ENCODE measurements around the gene F12.

F12 gene

DNA sequence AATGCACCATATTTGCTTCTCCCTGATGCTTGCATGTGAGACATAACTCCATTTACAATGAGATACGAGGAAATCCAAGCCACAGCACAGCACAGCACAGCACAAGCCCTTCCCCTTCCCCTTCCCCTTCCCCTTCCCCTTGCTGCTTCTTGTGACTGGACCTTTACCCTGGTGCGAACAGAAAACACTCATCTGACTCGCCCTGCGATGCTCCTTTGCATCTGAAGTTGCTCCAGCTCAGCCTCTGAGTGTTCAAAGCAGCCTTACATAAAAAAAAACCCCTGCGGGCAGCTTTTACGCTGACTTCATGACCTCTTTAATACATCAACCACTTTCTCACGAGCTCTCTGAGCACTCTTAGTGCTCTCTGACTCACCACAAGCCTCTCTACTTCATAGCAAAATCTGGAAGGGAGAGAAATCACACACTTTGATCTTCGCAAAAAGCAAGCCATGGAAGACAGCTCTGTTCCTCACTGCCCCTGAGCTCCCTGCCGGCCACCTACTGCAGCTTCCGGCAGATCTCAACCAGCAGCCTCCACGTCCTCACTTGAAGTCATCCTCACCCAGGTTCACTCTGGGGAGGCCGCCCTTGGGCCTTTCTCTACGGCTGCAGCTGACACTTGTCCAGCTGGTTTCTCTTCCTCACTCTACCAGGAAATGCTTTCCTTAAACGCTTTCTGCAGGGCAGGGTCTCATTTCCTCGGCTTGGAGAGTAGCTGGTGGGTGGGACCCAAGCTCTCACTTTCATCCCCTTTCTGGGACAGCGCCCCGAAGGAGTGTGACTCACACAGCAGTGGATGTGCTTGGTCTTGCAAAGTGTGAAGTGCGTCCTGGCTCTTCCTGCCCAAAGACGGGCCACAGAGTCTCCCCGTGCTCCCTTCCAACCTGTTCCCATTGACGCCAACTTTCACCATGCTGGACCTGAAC is 19.9 kb downstream of the F12 start:
- Histone ChIP-seq H2AFZ (ENCODE audit: low read depth, low read length) (no peak overlapping the region), H3K27ac (ENCODE audit: low read length) (no peak overlapping the region)
- no peak for DNase-seq

DNA sequence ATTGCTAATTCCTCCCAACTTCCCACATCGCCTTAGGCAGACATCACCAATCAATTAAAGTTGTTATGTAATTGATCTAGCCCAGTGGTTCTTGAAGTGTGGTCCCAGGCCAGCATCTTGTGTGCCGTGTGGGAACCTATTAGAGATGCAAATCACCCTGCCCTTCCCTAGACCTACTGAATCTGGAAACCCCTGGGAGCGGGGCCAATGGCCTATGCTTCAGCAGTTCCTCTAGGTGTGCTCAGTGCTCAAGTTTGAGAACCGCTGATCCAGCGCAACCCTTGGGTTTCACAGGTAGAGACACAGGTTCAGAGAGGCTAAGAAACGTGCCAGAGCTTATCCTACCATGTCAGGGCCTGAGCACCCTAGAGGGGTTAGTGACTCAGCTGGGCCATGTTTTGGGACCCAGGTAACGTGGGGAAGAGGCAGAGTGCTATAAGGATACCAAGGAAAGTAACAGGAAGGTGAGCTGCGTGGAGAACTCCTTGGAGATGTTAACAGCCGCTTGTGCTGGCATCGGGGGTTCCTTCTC is 20.8 kb downstream of the F12 start:
- Histone ChIP-seq H3K27me3 (ENCODE audit: insufficient read depth, low read length, poor library complexity) (peaks cover 17% of the 10 kb centered on the region), H3K9ac (ENCODE audit: low read depth, low read length) (no peak overlapping the region), H3K36me3 (ENCODE audit: insufficient read depth, low read length) (no peaks in the 10 kb centered on the region), H3K4me3 (ENCODE audit: low read depth in 1 of 2, low read length in 2 of 2) (no peak overlapping the region), H3K79me2 (ENCODE audit: insufficient read depth, low read length) (no peaks in the 10 kb centered on the region), H3K4me1 (ENCODE audit: insufficient read depth, low read length) (peaks cover 6% of the 10 kb centered on the region), H2AFZ (ENCODE audit: low read depth, low read length) (no peak overlapping the region), H3K4me2 (ENCODE audit: insufficient read depth, low read length) (no peak overlapping the region), H4K20me1 (ENCODE audit: insufficient read depth, low read length) (no peaks in the 10 kb centered on the region; the same call in 1 of the 2 replicates), H3K9me3 (ENCODE audit: insufficient read depth, low read length, severe bottlenecking) (no peaks in the 10 kb centered on the region), H3K27ac (ENCODE audit: low read length) (no peak overlapping the region)
- DNase-seq (no peak), ATAC-seq (ENCODE audit: insufficient read depth, low read depth) (no peak)
- no peak for TF ChIP-seq EZH2 (IDR thresholded peaks at IDR 0.05; ENCODE audit: borderline replicate concordance, low read depth, low read length, severe bottlenecking)
- TF ChIP-seq, protein P1, sequence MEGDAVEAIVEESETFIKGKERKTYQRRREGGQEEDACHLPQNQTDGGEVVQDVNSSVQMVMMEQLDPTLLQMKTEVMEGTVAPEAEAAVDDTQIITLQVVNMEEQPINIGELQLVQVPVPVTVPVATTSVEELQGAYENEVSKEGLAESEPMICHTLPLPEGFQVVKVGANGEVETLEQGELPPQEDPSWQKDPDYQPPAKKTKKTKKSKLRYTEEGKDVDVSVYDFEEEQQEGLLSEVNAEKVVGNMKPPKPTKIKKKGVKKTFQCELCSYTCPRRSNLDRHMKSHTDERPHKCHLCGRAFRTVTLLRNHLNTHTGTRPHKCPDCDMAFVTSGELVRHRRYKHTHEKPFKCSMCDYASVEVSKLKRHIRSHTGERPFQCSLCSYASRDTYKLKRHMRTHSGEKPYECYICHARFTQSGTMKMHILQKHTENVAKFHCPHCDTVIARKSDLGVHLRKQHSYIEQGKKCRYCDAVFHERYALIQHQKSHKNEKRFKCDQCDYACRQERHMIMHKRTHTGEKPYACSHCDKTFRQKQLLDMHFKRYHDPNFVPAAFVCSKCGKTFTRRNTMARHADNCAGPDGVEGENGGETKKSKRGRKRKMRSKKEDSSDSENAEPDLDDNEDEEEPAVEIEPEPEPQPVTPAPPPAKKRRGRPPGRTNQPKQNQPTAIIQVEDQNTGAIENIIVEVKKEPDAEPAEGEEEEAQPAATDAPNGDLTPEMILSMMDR (IDR thresholded peaks at IDR 0.05; ENCODE audit: borderline replicate concordance, extremely low read depth, low read length, poor library complexity, severe bottlenecking), result no peak

More for the DNA sequence above, 19.9 kb downstream of the F12 start:
- Histone ChIP-seq H3K4me1 (ENCODE audit: insufficient read depth, low read length) (peaks cover 6% of the 10 kb centered on the region), H3K9me3 (ENCODE audit: insufficient read depth, low read length, severe bottlenecking) (no peaks in the 10 kb centered on the region), H3K4me2 (ENCODE audit: insufficient read depth, low read length) (no peak overlapping the region), H3K36me3 (ENCODE audit: insufficient read depth, low read length) (no peaks in the 10 kb centered on the region), H4K20me1 (ENCODE audit: insufficient read depth, low read length) (no peaks in the 10 kb centered on the region; the same call in 1 of the 2 replicates), H3K79me2 (ENCODE audit: insufficient read depth, low read length) (no peaks in the 10 kb centered on the region), H3K4me3 (ENCODE audit: low read depth in 1 of 2, low read length in 2 of 2) (no peak overlapping the region), H3K9ac (ENCODE audit: low read depth, low read length) (no peak overlapping the region), H3K27me3 (ENCODE audit: insufficient read depth, low read length, poor library complexity) (peaks cover 17% of the 10 kb centered on the region)
- ATAC-seq (ENCODE audit: insufficient read depth, low read depth), result peak; percentile 20; the same call in 1 of the 3 replicates
- TF ChIP-seq, protein P1 (IDR thresholded peaks at IDR 0.05; ENCODE audit: borderline replicate concordance, extremely low read depth, low read length, poor library complexity, severe bottlenecking), result no peak
- TF ChIP-seq EZH2 (IDR thresholded peaks at IDR 0.05; ENCODE audit: borderline replicate concordance, low read depth, low read length, severe bottlenecking), result no peak

DNA sequence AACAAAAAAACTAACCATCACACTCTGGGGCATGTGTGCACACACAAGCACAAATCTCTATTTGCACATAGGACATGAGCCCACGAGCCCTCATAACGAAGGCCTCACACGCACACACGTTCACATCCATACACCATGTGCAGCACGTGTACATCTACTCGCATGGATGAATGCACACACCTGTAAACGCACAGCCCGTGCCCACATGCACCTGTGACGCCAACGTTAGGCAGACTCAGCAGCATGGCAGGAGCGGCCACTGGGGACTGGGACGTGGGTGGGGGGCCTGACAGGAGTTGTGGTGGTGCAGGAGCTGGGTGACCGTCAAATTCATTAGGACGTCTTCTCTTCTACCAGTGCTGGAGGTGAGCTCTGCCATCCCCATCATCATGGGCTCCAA is 22.0 kb downstream of the F12 start:
- H3K36me3 ChIP-seq (ENCODE audit: insufficient read depth, low read length), result no peaks in the 10 kb centered on the region
- H3K4me3 ChIP-seq (ENCODE audit: low read depth in 1 of 2, low read length in 2 of 2), result no peak overlapping the region
- DNase-seq (no peak), ATAC-seq (ENCODE audit: insufficient read depth, low read depth) (no peak)
- no peak overlapping the region for H2AFZ ChIP-seq (ENCODE audit: low read depth, low read length)
- H3K4me2 ChIP-seq (ENCODE audit: insufficient read depth, low read length), result no peak overlapping the region
- no peaks in the 10 kb centered on the region for H3K79me2 ChIP-seq (ENCODE audit: insufficient read depth, low read length)
- no peak for TF ChIP-seq EZH2 (IDR thresholded peaks at IDR 0.05; ENCODE audit: borderline replicate concordance, low read depth, low read length, severe bottlenecking)
- peaks cover 17% of the 10 kb centered on the region for H3K27me3 ChIP-seq (ENCODE audit: insufficient read depth, low read length, poor library complexity)
- H3K9me3 ChIP-seq (ENCODE audit: insufficient read depth, low read length, severe bottlenecking), result no peaks in the 10 kb centered on the region
- no peak overlapping the region for H3K9ac ChIP-seq (ENCODE audit: low read depth, low read length)
- H4K20me1 ChIP-seq (ENCODE audit: insufficient read depth, low read length), result no peaks in the 10 kb centered on the region; the same call in 1 of the 2 replicates
- H3K27ac ChIP-seq (ENCODE audit: low read length), result no peak overlapping the region
- peaks cover 6% of the 10 kb centered on the region for H3K4me1 ChIP-seq (ENCODE audit: insufficient read depth, low read length)

DNA sequence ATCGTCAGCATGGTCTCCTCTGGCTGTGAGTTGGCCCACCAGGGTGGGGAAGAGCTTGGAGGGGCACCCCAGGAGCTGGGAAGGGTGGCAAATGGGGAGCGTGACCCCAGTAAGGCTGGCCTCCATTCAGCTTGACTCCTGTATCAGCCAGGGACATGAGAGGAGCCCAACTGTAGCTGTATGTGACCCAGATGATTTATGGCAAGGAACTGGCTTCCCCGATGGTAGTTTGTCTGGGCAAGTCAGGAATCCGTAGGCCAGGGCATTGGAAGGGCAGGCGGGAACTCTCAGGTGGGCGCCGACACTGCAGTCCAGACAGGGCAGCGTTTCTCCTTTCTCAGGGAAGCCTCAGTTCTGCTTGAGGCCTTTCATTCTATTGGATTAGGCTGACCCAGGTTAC is 22.8 kb downstream of the F12 start:
- Histone ChIP-seq H3K79me2 (ENCODE audit: insufficient read depth, low read length) (no peaks in the 10 kb centered on the region), H3K4me1 (ENCODE audit: insufficient read depth, low read length) (peaks cover 6% of the 10 kb centered on the region), H4K20me1 (ENCODE audit: insufficient read depth, low read length) (no peaks in the 10 kb centered on the region; the same call in 1 of the 2 replicates), H2AFZ (ENCODE audit: low read depth, low read length) (no peak overlapping the region), H3K9ac (ENCODE audit: low read depth, low read length) (no peak overlapping the region), H3K27ac (ENCODE audit: low read length) (no peak overlapping the region), H3K4me2 (ENCODE audit: insufficient read depth, low read length) (no peak overlapping the region), H3K36me3 (ENCODE audit: insufficient read depth, low read length) (no peaks in the 10 kb centered on the region), H3K27me3 (ENCODE audit: insufficient read depth, low read length, poor library complexity) (peaks cover 17% of the 10 kb centered on the region), H3K4me3 (ENCODE audit: low read depth in 1 of 2, low read length in 2 of 2) (no peak overlapping the region), H3K9me3 (ENCODE audit: insufficient read depth, low read length, severe bottlenecking) (no peaks in the 10 kb centered on the region)
- TF ChIP-seq EZH2 (IDR thresholded peaks at IDR 0.05; ENCODE audit: borderline replicate concordance, low read depth, low read length, severe bottlenecking), result no peak
- TF ChIP-seq, protein P1 (IDR thresholded peaks at IDR 0.05; ENCODE audit: borderline replicate concordance, extremely low read depth, low read length, poor library complexity, severe bottlenecking), result no peak
- DNase-seq, result no peak
- no peak for ATAC-seq (ENCODE audit: insufficient read depth, low read depth)
